H1 (cell line): ENCODE measurements around the gene ADAMTS8. TPM values are rescaled to one million over a fixed set of nuclear protein-coding genes. Genes with fewer than 3 reads are reported as not detected.
A peak's percentile ranks its signal among the peaks of the same experiment; 100 is the strongest.

Experiments used
- ASH2L ChIP-seq: fragments of 200-600, 300-600 bp; sonication (generic); IDR thresholded peaks from one replicate; pipeline ENCODE4 v1.7.1; 2017; ENCODE audit warnings: low read length
- BACH1 ChIP-seq: IDR thresholded peaks from 2 replicates; pipeline ENCODE4 v1.6.1; 2012; ENCODE audit warnings: low read length, improper control_type of control experiment
- BCL11A ChIP-seq, 2 experiments: IDR thresholded peaks; one replicate each; pipeline ENCODE4 v1.6.1; 2011; ENCODE audit warnings: low read depth in 2 of 2, low read length in 2 of 2, mild to moderate bottlenecking in 2 of 2
- CBX8 ChIP-seq: fragments of 300-800, 300-1000 bp; sonication (generic); IDR thresholded peaks from 2 replicates; pipeline ENCODE4 v1.7.1; 2016; ENCODE audit warnings: low read depth, low read length, borderline replicate concordance
- CHD1 ChIP-seq: IDR thresholded peaks from 2 replicates; pipeline ENCODE4 v1.6.1; 2012; ENCODE audit warnings: low read depth, low read length, improper control_type of control experiment
- CTBP2 ChIP-seq: IDR thresholded peaks from 2 replicates; pipeline ENCODE4 v1.7.0; 2011; ENCODE audit warnings: borderline replicate concordance, mild to moderate bottlenecking, moderate library complexity, mixed read lengths, low read length; ENCODE audit not compliant: insufficient read depth, insufficient read length
- E2F6 ChIP-seq: IDR thresholded peaks from 2 replicates; pipeline ENCODE4 v1.6.1; 2012; ENCODE audit warnings: inconsistent platforms
- EGR1 ChIP-seq: IDR thresholded peaks from 2 replicates; pipeline ENCODE4 v1.6.1; 2011; ENCODE audit warnings: low read depth, low read length, borderline replicate concordance
- EZH2 ChIP-seq: fragments of 200-600 bp; sonication (generic); IDR thresholded peaks from 2 replicates; pipeline ENCODE4 v1.7.1; 2012; ENCODE audit warnings: low read depth, mild to moderate bottlenecking, moderate library complexity, low read length, inconsistent platforms; ENCODE audit not compliant: severe bottlenecking
- GABPA ChIP-seq: IDR thresholded peaks from 2 replicates; pipeline ENCODE4 v1.6.1; 2011; ENCODE audit warnings: mild to moderate bottlenecking, low read length, moderate library complexity, borderline replicate concordance; ENCODE audit not compliant: insufficient read depth
- JUND ChIP-seq: IDR thresholded peaks from 2 replicates; pipeline ENCODE4 v1.6.1; 2011; ENCODE audit warnings: mild to moderate bottlenecking, improper control_type of control experiment, low read length
- MAFK ChIP-seq: IDR thresholded peaks from 2 replicates; pipeline ENCODE4 v1.6.1; 2012; ENCODE audit warnings: low read depth, mild to moderate bottlenecking, improper control_type of control experiment, low read length
- RAD21 ChIP-seq, 2 experiments: IDR thresholded peaks in 1 of 2; conservative IDR thresholded peaks in 1 of 2; 2 replicates each; pipeline ENCODE4 v1.6.1; 2011; ENCODE audit warnings: low read depth in 2 of 2, low read length in 2 of 2, improper control_type of control experiment in 1 of 2, inconsistent platforms in 1 of 2, mild to moderate bottlenecking in 1 of 2, moderate library complexity in 1 of 2
- RBBP5 ChIP-seq: IDR thresholded peaks from 2 replicates; pipeline ENCODE4 v1.7.1; 2012; ENCODE audit warnings: low read depth, mild to moderate bottlenecking, inconsistent platforms, low read length, moderate library complexity, borderline replicate concordance
- RFX5 ChIP-seq: IDR thresholded peaks from 2 replicates; pipeline ENCODE4 v1.6.1; 2011; ENCODE audit warnings: low read depth, low read length, improper control_type of control experiment, borderline replicate concordance
- SAP30 ChIP-seq: fragments of 300-600 bp; sonication (generic); IDR thresholded peaks from 2 replicates; pipeline ENCODE4 v1.7.1; 2012; ENCODE audit warnings: low read length, moderate library complexity, mild to moderate bottlenecking, inconsistent platforms; ENCODE audit not compliant: insufficient read depth, insufficient replicate concordance
- SP2 ChIP-seq: IDR thresholded peaks from 2 replicates; pipeline ENCODE4 v1.6.1; 2012; ENCODE audit warnings: mild to moderate bottlenecking, low read length, inconsistent platforms
- SUZ12 ChIP-seq: fragments of 200-600 bp; sonication (generic); IDR thresholded peaks from 2 replicates; pipeline ENCODE4 v1.6.1; 2012; ENCODE audit warnings: mild to moderate bottlenecking, inconsistent platforms, low read length, moderate library complexity, mixed read lengths
- TAF1 ChIP-seq: IDR thresholded peaks from 2 replicates; pipeline ENCODE4 v1.6.1; 2011; ENCODE audit warnings: mild to moderate bottlenecking, low read depth, low read length
- TCF12 ChIP-seq: IDR thresholded peaks from 2 replicates; pipeline ENCODE4 v1.6.1; 2011; ENCODE audit warnings: low read depth, mild to moderate bottlenecking, low read length
- YY1 ChIP-seq: IDR thresholded peaks from 2 replicates; pipeline ENCODE4 v1.6.1; 2011; ENCODE audit warnings: low read depth, mild to moderate bottlenecking, low read length
- polyA plus RNA-seq, 7 experiments: library from polyadenylated mRNA; depleted of rRNA in 3 of 7; stranded (reverse) in 5 of 7; unstranded in 2 of 7; fragments of >200 nt in 5 of 7; fragments of 200-250 nt in 2 of 7; gene quantifications; 1 replicate in 5 of 7; 2 replicates in 1 of 7; 4 replicates in 1 of 7; pipeline versions ENCODE4 v1.2.1 to v1.2.3, GENCODE V29; 2011 to 2013; ENCODE audit warnings: missing spikeins in 2 of 7, mixed read lengths in 2 of 7
- total RNA-seq: library from RNA; stranded (reverse); fragmentation: NEBNext Ultra II Directional; extraction: Animal tissue kit (Norgen Biotek cat#: 25700); gene quantifications from 2 replicates; pipeline ENCODE4 v1.2.1, GENCODE V29; 2021

ADAMTS8 gene
- total and polyA plus RNA-seq, 2 of the 8 experiments (the other 6 are each of a cell fraction or from before 2014, with no cell fraction given), result 9.3 to 16.6 TPM

GRCh38 chr11:130427581-130428315 lies 661 bp downstream of the ADAMTS8 start (continued):
- TF ChIP-seq SP2 (no peak), CTBP2 (no peak), GABPA (0 out of 2 replicates have a peak, but pooled peaks have one; percentile 39), RAD21 (IDR thresholded peaks at IDR 0.05 in 1 of 2, conservative IDR thresholded peaks at IDR 0.05 in 1 of 2; ENCODE audit: low read depth in 2 of 2, low read length in 2 of 2) (peak; percentile 44 to 60), ASH2L (no peak), MAFK (no peak), BCL11A (IDR thresholded peaks at IDR 0.05; ENCODE audit: low read depth in 2 of 2, low read length in 2 of 2) (no peak), EZH2 (peak; percentile 45), JUND (no peak), SUZ12 (peak; percentile 22; the same call in 1 of the 2 replicates), TAF1 (no peak), RBBP5 (peak; percentile 50), RFX5 (no peak), YY1 (no peak), TCF12 (no peak), SAP30 (no peak), BACH1 (no peak), EGR1 (no peak), CBX8 (no peak), CHD1 (no peak), E2F6 (peak; percentile 65)
